ENCODE results near the gene CSAG3.
"Not testable (repeated sequence)": the region's sequence is repeated elsewhere in the genome, so short reads cannot be mapped to it uniquely, and the experiment has no call there.

DNA sequence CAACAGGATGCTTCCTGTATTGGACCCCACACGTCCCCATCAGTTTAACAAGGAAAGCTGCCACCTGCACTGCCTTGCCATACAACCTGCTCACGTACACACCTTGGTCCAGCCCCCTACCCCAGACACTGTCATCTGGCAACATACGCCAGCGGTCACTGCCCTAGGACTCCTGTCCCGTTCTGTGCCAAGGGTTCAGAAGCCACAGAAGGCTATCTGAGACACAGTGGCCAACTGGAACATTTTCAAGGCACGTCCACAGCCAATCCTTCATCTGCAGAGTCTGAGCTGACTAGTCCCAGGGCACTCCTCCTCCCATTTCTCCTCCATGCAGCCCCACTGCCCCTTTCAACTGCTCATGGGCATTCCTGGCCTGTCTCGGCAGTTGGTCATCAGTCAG lies 2.6 kb downstream of the CSAG3 start:
- TF ChIP-seq TFAM (CRISPR knock-in tag; conservative IDR thresholded peaks at IDR 0.05); ZNF589 (CRISPR knock-in tag; IDR thresholded peaks at IDR 0.05; ENCODE audit: low read depth); RBM15 (IDR thresholded peaks at IDR 0.05; ENCODE audit: insufficient read depth, low read length); PTRF (tag; IDR thresholded peaks at IDR 0.05); MXI1 (IDR thresholded peaks at IDR 0.05; ENCODE audit: low read depth, low read length); JUN (IDR thresholded peaks at IDR 0.05; ENCODE audit: borderline replicate concordance, low read depth, low read length); JUN (CRISPR knock-in tag; IDR thresholded peaks at IDR 0.05; ENCODE audit: borderline replicate concordance); POLR2G (IDR thresholded peaks at IDR 0.05; ENCODE audit: low read depth, low read length); CBFB (CRISPR knock-in tag; IDR thresholded peaks at IDR 0.05); HDGF (IDR thresholded peaks at IDR 0.05); POLR2A (conservative IDR thresholded peaks at IDR 0.05): not testable (repeated sequence)
- TF ChIP-seq, protein P1, sequence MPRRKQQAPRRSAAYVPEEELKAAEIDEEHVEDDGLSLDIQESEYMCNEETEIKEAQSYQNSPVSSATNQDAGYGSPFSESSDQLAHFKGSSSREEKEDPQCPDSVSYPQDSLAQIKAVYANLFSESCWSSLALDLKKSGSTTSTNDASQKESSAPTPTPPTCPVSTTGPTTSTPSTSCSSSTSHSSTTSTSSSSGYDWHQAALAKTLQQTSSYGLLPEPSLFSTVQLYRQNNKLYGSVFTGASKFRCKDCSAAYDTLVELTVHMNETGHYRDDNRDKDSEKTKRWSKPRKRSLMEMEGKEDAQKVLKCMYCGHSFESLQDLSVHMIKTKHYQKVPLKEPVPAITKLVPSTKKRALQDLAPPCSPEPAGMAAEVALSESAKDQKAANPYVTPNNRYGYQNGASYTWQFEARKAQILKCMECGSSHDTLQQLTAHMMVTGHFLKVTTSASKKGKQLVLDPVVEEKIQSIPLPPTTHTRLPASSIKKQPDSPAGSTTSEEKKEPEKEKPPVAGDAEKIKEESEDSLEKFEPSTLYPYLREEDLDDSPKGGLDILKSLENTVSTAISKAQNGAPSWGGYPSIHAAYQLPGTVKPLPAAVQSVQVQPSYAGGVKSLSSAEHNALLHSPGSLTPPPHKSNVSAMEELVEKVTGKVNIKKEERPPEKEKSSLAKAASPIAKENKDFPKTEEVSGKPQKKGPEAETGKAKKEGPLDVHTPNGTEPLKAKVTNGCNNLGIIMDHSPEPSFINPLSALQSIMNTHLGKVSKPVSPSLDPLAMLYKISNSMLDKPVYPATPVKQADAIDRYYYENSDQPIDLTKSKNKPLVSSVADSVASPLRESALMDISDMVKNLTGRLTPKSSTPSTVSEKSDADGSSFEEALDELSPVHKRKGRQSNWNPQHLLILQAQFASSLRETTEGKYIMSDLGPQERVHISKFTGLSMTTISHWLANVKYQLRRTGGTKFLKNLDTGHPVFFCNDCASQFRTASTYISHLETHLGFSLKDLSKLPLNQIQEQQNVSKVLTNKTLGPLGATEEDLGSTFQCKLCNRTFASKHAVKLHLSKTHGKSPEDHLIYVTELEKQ (CRISPR knock-in tag; IDR thresholded peaks at IDR 0.05) = not testable (repeated sequence)
- TF ChIP-seq, protein P2, sequence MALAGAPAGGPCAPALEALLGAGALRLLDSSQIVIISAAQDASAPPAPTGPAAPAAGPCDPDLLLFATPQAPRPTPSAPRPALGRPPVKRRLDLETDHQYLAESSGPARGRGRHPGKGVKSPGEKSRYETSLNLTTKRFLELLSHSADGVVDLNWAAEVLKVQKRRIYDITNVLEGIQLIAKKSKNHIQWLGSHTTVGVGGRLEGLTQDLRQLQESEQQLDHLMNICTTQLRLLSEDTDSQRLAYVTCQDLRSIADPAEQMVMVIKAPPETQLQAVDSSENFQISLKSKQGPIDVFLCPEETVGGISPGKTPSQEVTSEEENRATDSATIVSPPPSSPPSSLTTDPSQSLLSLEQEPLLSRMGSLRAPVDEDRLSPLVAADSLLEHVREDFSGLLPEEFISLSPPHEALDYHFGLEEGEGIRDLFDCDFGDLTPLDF (CRISPR knock-in tag; IDR thresholded peaks at IDR 0.05) = not testable (repeated sequence)
- TF ChIP-seq, protein P3, sequence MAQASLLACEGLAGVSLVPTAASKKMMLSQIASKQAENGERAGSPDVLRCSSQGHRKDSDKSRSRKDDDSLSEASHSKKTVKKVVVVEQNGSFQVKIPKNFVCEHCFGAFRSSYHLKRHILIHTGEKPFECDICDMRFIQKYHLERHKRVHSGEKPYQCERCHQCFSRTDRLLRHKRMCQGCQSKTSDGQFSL (CRISPR knock-in tag; IDR thresholded peaks at IDR 0.05) = not testable (repeated sequence)
- TF ChIP-seq, protein P3 (tag; IDR thresholded peaks at IDR 0.05) = not testable (repeated sequence)

Data from K562 (cell line).